CD4-positive, alpha-beta T cell treated with Interleukin-12 subunit alpha and Interleukin-12 subunit beta, for 1 hour (primary cell): ENCODE measurements around the gene LRRC73.
"Not testable (repeated sequence)": the region's sequence is repeated elsewhere in the genome, so short reads cannot be mapped to it uniquely, and the experiment has no call there.

Source experiments
- DNase-seq: peaks from one replicate; pipeline ENCODE4 v3.0.0-alpha.2; 2020

LRRC73 gene

GRCh38 chr6:43491750-43492661 lies 18.1 kb downstream of the LRRC73 start:
- DNase-seq = no peak

DNA sequence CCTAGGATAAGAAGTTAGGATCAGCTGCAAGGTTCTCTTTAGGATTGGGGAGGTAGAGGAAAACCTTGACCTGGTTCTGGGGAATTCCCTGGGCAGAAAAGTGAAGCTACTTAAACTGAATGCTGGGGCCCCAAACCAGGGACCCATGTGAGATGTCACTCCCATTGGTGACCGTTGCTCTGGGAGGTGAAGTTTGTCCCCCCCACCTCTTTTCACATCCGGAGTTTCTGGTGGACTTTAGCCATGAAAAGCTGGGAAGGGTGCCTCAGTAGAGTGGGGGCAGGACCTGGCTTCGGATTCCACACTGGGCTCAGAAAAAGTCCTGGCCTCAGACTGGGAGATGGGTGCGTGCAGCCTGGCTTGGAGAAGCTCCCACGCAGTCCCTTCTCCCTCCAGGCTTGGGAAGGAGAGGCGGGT lies 19.6 kb downstream of the LRRC73 start:
- DNase-seq = no peak

DNA sequence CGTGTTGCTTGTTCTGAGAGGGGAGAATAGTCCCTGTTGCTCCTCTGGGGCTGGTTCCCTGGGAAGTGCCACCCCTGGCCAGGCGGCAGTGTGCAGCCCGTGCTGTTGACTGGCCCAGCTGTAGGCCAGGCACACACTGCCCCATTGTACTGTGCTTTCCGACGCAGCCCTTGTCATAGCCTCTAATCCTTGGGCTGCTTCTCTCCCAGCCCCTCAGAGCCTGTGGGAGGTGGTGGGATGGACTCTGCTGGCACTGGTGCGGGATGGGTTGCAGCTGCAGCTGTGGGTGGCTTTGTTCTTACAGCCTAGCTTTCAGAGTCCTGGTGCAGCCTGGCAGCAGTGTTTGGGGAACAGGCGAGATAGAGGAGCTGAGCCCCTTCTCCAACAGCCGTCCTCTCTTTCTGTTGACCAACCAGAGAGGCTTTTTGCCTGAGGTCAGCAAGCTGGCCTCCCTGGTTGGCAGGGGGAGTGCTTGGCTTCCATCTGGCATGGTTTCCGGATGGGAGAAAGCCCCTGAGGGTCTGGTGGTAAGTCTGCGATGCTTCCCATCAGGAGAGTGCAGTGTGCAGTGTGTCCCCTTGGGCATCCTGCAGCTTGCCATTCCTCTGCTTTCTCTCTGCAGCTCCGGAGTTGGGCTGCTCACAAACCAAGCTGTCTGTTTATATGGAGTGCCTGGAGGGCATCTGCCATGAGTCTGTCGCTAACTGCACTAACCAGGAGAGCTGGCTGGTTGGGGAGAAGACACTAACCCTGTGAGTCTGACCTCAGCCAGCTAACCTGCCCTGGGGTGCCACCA lies 20.7 kb downstream of the LRRC73 start:
- no peak for DNase-seq

DNA sequence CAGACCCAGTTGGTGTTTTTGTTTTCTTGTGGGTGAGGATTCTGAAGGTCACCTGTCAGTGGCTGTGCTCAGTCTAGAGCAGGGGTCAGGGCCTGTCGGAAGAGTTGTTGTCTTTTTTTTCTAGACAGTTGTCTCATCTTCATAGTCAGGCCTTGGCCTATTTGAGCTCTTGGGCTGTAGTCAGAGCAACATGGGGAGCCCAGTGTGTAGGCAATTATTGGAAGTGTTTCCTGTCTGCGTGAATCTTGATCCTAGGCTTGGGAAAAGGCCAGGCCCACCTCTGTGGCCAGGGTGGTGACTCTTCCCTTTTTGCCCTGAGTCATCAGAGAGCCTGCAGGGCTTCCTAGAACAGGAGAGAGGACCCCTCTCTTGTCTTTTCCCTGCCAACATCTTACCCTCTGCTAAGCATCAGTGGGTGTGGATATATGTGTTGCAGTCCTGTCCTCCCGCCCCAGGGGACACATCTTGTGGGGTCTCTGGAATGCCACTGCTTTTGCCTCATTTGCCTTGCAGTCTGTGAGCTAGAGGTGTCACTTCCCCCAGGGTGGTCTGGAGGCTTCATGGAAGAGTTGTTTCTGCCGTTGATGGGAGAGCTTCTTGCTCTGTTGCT lies 21.4 kb downstream of the LRRC73 start:
- no peak for DNase-seq

- DNase-seq = no peak
Measured at GRCh38 chr6:43481591-43482236, 28.4 kb downstream of the LRRC73 start.

- no peak for DNase-seq
Measured at GRCh38 chr6:43481075-43481474, 29.1 kb downstream of the LRRC73 start.

- DNase-seq = peak; percentile 12
Measured at GRCh38 chr6:43478008-43478372, 32.2 kb downstream of the LRRC73 start.

DNA sequence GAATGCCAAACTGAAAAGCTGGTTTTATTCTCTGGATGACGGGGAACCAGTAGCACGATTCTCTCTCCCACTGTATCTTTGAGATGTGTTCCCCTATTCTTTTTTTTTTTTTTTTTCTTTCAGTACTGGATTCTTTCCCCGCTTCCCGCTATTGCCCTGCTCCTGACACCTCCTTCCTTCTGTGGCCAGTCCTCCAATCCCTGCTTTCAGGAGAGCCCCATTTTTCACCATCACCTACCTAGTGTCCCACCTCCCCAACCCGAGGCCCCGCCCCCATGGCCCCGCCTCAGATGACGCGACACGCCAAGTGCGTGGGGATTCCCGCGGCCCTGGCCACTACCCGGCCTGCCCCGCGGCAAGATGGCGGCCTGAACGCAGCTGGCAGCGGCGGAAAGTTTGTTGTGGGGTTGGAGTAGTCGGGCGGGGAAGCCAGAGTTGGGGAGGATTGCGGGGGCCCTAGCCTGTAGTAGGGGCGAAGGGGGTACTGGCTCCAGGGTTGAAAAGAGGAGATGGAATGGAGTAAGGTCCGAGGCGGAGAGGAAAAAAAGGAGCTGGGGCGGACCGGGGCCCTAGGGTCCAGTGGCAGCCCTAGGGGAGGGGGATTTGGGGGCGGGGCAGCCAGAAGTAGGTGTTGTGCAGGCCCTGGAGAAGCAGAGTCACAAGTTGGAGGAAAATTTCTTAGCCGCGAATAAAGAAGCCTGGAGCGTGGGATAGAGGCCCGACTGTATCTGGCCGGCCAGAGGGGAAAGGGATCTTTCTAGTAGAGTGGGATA lies 32.7 kb downstream of the LRRC73 start, which contains the start of gene TJAP1:
Gene TJAP1 (plus strand): TSS at position 336 of the 773 bp plus-strand sequence. CDS start 21,432 bp downstream, outside the sequence.
- DNase-seq = peak; percentile 96

DNA sequence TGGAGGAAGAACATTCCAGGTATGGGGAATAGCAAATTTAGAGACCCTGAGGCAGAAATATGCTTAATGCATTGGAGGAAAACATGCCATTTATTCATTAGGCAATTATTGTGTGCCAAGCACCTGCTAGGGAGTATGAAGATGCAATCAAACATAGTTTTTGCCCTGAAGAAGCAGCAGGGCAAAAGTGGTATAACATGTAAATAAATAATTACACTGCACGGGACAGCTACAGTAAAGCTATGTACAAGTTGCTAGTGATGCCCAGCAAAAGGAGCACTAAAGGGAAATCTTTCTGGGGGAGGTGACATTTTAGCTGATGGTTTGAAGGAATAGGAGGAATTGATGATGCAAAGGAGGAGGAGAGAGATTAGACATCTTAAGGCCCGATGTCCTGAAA lies 33.4 kb downstream of the LRRC73 start:
- DNase-seq = no peak

- DNase-seq = no peak
Measured at GRCh38 chr6:43475516-43475915, 34.6 kb downstream of the LRRC73 start.

DNA sequence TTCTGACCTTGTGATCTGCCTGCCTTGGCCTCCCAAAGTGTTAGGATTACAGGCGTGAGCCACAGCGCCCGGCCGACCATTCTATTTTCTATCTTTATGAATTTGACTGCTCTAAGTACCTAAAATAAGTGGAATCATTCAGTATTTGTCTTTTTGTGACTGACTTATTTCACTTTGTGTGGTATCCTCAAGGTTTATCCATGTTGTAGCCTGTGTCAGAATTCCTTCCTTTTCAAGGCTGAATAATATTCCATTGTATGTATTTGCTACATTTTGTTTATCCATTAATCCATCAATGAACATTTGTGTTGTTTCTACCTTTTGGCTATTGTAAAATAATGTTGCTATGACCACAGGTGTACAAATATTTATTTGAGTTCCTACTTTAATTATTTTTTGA lies 37.6 kb downstream of the LRRC73 start:
- no peak for DNase-seq

DNA sequence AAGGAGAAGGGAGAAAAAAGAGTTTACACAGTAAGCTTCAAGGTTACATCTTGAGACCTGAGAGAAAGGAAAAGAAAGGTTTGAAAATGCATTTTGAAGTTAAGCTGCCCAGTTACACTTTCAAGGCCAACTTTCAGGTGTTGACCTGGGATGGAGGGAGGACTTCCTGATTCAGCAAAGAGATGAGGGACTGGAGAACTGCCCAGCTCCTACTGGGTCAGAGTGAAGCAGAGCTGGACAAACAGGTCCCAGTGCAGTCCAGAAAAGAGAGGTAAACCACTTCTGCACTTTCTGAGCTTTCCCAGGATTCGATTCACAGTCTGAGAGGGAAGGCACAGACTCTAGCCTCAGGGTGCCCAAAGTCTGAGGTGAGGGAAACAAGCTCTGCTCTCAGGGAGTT lies 38.7 kb downstream of the LRRC73 start:
- DNase-seq = no peak

DNA sequence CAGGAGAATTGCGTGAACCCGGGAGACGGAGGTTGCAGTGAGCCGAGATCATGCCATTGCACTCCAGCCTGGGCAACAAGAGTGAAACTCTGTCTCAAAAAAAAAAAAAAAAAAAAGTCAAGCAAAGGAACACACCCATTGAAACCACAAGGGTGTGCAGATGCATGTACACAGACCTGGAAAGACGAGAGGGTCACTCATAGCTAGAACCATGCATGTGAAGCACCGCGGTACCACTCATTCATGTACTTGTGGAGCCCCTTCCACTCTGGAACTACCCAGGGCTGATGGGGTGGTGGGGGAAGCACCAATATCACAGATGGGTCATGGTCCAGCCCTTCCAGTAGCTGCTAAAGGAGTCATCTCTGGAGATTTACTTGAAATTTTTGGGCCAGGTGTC lies 40.2 kb downstream of the LRRC73 start:
- DNase-seq = no peak

GRCh38 chr6:43468748-43469681 lies 41.1 kb downstream of the LRRC73 start:
- no peak for DNase-seq

GRCh38 chr6:43468240-43468639 lies 41.9 kb downstream of the LRRC73 start:
- no peak for DNase-seq

DNA sequence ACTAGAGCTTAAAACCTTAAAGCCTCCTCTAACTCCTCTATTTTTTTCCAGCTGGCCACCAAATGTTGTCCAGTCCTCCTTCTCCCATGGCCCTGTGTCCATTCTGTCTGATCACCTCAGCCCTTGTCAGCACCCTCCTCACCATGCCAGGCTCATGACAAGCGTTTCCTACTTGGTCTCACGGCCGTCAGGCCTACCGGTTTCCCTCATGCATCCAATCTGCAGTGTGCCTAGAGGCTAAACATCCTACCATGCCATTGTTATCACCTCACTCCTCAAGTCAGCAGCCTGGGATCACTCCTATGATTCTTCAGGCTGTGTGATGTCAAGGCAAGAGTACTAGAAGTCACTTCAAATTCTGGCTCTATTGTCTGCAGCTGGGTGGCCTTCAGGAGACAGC lies 42.4 kb downstream of the LRRC73 start:
- DNase-seq = no peak

DNA sequence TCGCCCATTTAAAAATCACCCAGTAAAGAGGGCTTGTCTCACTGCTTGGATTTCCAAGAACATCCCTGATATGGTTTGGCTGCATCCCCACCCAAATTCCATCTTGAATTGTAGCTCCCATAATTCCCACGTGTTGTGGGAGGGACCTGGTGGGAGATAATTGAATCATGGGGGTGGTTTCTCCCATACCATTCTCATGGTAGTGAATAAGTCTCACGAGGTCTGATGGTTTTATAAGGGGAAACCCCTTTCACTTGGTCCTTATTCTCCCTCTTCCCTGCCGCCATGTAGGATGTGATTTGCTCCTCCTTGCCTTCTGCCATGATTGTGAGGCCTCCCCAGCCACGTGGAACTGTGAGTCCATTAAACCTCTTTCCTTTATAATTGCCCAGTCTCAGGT lies 42.9 kb downstream of the LRRC73 start:
- not testable (repeated sequence) for DNase-seq

GRCh38 chr6:43465948-43466347 lies 44.2 kb downstream of the LRRC73 start:
- DNase-seq = no peak

GRCh38 chr6:43464337-43464736 lies 45.8 kb downstream of the LRRC73 start:
- DNase-seq = no peak

DNA sequence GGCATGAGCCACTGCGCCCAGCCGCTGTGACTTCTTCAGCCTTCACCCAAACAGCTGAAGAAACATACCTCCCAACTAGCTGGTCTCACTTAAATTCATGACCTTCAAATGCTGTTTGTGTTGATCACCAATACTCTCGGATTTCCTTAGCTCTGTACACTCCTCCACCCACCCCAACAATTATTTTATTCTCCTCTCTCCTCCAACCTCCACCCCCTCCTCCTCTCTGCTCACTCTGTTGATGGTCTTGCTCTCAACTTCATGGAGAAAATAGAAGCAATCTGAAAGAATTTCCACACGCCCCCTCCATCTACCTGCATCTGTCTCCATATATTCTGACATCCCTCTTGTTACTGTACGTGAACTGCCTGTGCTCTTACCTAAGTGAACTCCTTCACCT lies 48.2 kb downstream of the LRRC73 start:
- no peak for DNase-seq

GRCh38 chr6:43460032-43460431 lies 50.1 kb downstream of the LRRC73 start:
- no peak for DNase-seq
